Measurements from ENCODE around the gene HDAC4.
A peak's percentile ranks its signal among the peaks of the same experiment; 100 is the strongest.

The HDAC4 gene

GRCh38 chr2:239252393-239252792 lies 148.4 kb downstream of the HDAC4 start:
- no peak for DNase-seq

DNA sequence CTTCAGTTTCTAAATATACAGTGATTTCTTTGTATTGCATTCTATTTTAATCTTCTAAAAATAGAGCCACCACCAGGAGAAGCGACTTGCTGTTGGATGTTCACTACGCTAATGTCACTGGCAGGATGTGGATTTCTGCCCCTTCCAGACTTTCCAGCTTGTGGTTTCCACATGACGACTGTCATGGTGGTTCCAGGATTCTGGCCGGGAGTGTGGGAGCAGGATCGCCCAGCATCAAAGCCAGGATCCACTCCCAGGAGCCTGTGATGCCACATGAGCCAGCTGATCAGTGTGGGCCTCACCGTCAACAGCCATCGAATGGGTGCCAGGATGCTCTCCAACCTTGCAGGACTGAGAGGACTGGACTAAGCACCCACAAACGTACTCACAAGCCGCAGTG lies 148.8 kb downstream of the HDAC4 start:
- no peak for DNase-seq

DNA sequence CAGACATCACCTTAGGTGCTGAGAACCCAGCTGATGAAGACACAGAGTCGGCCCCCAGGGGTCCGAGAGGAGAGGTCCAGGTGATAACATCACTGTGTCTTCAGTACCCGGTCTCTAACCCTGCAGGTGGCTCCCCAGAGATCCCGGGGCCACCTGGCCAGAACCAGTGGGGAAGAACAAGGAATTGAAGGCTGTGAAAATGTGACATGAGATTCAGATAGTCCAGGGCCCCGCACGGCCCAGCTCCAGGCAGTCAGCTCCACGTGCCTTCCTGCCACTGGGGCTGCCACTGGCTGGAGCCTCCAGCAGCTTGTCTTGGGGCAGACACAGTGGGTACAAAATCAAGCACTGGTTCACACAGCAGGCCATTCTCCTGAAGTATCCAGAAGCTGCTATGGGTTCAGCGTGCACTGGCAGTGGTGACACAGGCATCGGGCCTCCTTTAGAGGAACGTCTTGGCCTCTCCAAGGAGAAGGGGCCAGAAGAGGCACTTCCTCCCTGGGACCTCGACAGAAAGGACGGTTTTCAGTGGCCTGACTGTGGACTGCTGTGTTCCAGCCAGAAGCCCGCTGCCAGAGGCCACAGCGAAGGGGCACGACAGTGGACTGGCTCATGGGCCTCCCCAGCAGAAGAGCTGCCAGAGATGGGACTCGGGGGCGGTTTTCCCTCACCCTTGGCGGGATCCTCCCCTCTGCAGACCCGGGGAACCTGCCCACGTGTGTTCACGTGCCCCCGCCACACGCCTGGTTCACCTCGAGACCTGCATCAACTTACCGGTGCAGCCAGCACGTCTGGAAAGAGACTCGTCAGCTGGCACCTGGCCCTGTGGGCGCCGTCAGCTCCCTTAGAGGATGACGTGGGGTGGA lies 150.4 kb downstream of the HDAC4 start:
- DNase-seq: no peak

GRCh38 chr2:239249776-239250175 lies 151.0 kb downstream of the HDAC4 start:
- DNase-seq: peak; percentile 81

GRCh38 chr2:239249048-239249447 lies 151.8 kb downstream of the HDAC4 start:
- no peak for DNase-seq

GRCh38 chr2:239247401-239248245 lies 153.2 kb downstream of the HDAC4 start:
- no peak for DNase-seq

DNA sequence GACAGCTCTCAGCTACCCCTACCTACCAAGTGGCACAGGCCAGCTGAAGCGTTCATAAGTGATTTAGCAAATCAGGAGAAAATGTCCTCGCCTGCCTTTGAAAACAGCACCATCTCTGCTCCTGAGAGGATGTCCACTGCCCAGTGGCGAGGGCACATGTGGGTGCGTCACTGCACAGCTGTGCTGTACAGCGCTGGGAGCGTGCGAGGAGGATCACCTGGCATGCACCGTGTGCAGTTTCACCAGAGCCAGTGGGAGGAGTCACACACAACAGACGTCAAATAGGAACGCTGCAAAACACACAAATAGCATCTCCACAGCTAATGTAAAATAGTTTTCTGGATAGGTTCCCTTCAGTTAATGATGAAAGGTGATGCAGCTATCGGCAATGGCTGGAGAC lies 154.1 kb downstream of the HDAC4 start:
- DNase-seq: no peak

DNA sequence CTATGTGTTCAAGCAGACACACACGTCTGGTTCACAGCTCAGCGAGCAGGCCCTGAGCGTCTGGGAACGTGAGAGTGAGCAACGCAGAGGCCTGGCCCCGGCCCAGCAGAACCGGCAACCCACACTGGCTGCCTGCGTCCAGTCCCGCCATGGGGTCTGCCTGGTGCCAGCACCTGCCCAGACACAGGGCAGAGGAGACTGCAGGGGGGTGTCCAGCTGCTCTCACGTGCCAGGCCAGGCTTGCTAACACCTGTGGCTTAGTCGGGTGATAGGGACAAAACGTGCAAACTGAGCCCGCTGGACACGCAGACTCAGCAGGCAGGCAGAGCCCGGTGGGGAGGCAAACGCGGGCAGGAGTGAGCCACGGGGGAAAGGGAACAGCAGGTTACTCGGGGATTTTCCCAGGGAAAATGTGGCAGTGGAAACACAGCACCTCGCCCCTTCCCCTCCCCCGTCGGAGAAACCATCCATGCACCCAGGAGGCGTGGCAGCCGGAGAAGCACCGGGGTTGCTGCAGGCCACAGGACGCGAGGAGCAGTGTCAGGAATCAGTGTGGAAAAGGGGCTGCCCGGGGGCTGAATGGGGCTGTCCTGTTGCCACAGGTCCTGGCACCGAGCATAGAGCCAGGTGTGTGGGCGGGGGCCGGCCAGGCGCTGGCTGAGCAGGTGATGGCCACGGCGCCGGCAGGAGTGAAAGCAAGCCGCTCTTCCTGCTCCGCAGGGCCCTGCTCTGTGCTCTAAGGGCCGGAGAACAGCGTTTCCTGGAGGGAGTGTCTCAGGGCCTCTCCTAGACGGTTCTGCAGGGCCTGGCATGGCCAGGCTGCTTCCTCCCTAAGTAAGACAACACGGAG lies 154.7 kb downstream of the HDAC4 start:
- no peak for DNase-seq

- no peak for DNase-seq
Observed at GRCh38 chr2:239245107-239245506, 155.7 kb downstream of the HDAC4 start.

DNA sequence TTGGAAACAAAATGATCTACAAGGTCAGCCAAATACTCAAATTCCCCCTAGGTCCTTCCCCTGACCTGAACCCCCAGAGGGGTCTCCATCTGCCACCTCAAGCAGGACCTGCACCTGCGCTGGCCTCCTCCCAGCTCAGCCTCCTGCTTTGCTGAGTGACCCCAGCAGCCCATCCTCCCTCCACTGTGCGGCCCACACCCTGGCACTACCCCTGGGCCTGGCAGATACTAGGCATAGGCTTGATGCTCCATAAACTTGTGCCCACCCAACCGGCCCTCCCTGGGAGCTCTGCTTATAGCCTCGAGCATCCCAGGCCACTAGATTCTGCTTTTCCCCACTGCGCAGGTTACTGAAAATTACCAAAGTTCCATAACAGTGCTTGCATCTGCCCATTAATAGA lies 156.2 kb downstream of the HDAC4 start:
- DNase-seq: no peak

DNA sequence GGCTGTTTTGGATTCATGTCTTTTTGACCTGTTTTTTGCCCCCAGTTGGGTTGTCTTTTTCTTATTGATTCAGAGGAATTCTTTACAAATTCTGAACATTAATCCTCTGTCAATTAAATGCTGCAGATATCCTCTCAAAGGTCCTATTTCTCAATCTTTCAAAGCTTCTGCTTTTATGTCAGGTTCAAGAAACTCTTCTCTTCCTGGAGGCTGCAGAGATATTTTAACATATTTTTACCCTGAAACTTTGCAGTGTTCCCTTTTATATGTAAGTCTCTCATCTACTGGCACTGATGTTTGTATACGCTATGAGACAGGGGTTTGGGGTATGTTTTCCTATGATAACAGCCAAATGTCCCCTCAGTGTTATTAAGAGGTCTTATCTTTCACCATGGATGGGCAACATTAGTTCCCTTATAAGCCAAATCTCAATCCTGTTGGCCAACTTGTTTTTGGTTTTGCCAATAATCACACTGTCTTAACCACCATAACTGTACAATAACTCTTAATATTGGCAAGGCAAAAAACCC lies 159.3 kb downstream of the HDAC4 start:
- DNase-seq: no peak

GRCh38 chr2:239240414-239240881 lies 160.4 kb downstream of the HDAC4 start:
- DNase-seq: no peak

- no peak for DNase-seq
Observed at GRCh38 chr2:239239607-239240413, 161.0 kb downstream of the HDAC4 start.

DNA sequence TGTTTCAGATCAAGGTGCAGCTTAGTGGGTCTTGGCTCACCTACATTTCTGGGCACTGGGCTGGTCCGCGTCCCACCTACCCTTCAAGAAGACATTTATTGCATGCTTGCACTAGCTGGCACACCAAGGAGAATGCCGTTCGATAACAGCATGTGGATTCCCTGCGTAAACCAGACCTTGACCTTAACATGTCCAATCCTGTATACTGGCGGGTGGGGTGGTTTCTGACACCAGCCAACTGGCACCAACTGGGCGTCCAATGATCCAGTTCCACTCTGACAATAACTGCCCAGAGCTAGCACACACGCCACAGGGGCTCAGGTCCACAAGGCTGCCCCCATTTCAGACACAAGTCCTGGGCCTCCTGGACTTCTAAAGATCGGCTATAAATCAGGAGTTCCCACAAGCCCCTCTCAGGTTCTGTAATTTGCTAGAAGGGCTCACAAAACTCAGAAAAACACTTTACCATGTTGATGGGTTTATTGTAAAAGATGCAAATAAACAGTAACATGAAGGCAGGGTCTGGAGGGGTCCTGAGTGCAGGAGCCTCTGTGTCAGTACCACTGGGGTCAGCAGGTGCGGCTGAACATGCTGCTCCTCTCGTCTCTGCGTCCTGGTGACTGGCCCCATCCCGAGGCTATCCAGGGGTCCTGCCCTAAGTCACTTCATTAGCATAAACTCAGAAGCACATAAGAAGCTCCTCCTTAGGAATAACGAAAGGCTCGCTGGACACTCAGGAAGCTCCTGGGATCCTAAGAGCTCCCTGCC lies 161.8 kb downstream of the HDAC4 start:
- no peak for DNase-seq

- DNase-seq: no peak
Observed at GRCh38 chr2:239238381-239238780, 162.4 kb downstream of the HDAC4 start.

- DNase-seq: no peak
Observed at GRCh38 chr2:239236808-239237205, 164.0 kb downstream of the HDAC4 start.

DNA sequence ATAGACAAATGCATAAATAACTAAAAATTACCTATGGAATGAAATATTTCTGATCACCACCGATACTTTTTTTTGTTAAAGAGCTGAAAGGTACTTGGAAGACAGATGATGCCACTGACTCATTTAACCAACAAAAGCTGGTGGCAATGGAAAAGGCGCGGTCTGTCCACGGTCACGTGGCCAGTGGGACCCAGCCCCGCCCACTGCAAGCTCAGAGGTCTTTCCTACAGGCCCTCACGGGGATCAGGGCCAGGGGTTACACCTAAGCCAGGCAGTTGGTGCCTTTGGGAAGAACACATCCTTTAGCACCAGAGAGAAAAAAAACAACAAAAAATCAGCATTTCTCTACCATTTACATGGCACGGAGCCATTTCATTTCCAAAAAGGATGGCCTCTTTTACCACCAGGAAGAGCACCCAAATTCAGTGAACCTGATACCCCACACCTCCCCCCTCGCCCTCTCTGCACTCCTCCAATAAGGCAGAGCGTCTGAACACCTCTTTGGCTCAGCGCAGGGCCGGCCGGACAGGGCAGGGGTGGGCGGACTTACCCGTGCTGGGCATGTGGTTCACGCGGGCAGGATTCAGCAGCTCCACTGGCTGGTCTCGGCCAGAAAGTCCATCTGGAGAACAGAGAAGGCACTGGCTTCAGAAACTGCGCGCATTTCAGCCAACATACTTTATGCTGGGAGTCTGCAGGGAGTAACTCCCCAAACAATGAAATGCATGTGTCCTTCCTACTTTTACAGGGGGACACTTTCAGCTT lies 164.6 kb downstream of the HDAC4 start:
- no peak for DNase-seq

- DNase-seq: no peak
Observed at GRCh38 chr2:239235311-239235710, 165.5 kb downstream of the HDAC4 start.

GRCh38 chr2:239234191-239235175 lies 166.3 kb downstream of the HDAC4 start:
- no peak for DNase-seq

Data from fibroblast of skin of abdomen (primary cell).